GM19099 (cell line): ENCODE measurements around the gene LSM12.

Experiments used
- POLR2A ChIP-seq: IDR thresholded peaks from 3 replicates; pipeline ENCODE4 v1.6.1; 2011; ENCODE audit warnings: low read depth; ENCODE audit not compliant: insufficient read length; ENCODE audit errors: extremely low read depth

The LSM12 gene

DNA sequence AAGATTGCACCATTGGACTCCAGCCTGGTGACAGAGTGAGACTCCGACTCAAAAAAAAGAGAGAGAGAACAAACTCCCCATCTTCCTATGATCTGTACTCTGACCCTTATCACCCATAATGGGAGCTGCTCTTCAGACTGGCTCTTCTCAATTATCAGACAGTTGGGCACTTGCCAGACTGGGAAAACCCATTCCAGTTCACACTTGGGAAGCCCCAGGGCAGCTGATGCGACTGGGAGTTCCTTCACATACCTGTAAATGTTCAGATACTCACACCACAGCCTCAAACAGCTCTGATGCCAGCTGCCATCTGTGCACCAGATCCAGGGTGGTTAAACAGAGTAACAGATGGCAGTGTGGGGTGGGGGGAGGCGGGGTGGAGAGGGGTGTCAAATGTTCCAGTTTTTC is 27.9 kb downstream of the LSM12 start:
- TF ChIP-seq POLR2A = no peak

DNA sequence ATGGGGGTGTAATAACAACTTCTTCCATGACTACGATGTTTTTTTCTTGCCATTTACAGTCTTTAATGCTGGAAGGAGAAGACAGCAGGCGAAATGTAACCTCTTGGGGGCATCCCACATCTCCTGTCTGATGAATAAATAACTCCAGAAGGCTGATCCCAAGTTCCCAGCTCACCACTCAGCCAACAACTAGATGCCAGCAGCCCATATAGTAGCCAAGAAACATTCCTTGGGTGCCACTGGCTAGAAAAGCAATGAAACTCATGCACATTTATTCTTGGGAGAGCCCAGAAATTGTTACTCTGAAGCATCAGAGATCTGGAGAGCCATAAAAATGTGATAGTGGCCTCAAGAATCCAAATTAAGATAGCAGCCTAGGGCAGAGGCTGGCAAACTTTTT is 29.0 kb downstream of the LSM12 start:
- no peak for TF ChIP-seq POLR2A

DNA sequence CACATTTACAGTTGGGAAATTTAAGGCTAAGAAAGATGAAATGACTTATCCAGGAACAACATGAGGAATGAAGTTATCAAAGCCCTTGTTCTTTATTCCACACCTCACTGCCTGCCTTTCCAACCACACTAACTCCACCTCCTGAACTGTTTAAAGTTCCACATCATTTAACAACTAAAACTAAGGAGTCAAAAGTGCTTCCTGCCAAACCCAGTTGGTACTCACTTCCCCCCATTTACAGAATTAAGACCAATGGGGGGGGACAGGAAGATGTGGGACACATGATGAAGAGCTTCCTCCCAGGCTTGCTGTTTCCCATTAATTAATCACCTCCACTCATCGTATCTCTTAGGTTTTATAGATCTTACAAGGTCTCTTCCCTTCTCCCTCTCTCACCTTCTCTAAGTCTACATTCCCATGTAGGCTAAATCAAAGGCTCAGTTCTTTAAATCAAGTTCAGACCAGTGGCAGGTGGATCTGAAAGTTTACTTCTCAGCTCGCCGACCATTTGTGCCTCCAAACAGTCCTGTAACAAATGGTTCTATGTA is 32.5 kb downstream of the LSM12 start:
- TF ChIP-seq POLR2A = no peak

DNA sequence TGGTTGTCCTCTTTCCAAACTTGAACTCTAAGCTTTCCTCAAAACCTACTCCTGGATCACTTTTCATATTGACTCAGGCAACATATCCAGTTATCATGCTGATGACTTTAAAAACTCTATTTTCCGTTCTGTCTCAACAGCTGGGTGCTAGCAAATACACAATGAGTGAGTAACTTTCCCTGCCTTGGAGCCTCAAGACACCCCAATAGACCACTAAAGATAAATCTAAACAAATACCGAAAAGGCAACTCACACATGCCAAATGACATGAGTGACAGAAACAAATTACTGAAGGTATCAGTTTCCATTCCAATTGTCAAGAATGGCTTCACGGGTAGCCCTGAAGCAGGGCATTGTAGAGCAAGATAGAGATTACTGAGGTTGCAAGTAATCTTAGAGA is 36.0 kb downstream of the LSM12 start:
- TF ChIP-seq POLR2A = no peak

DNA sequence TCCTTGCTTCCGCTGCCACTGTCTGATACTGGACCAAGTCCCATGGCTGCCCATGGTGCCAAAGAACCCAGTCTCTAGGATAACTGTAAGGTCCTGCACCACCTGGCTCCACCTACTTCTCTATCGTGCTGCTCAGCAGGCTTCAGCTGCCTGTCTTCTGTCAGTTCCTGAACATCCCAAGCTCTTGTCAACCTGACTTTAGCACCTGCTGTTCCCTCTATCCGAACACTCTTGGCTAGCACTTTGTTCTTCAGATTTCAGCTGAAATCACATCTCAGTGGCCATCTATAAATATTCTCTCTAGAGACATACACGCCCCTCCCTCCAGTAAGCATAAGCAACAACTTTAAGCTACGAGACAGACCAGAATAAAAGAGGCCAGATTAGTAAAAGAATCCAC is 36.7 kb downstream of the LSM12 start:
- no peak for TF ChIP-seq POLR2A

DNA sequence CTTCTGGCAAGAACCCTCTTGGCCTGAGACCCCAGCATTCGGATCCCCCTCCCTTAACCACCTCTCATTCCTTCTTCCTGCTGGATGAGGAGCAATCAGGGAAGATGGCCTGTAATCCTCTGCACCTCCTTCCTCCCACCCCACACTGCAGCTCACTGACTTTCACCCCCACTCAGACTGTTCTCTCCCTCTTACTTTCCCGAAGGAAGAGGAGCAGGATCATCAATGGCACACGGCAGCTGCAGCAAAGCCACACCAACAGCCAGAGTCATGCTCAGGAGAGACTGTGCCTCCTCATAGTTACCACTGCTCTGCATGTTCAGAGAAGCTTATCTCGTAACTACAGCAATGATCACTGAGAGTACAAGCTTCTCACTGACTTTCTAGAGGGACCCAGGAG is 41.6 kb downstream of the LSM12 start:
- TF ChIP-seq POLR2A = no peak

DNA sequence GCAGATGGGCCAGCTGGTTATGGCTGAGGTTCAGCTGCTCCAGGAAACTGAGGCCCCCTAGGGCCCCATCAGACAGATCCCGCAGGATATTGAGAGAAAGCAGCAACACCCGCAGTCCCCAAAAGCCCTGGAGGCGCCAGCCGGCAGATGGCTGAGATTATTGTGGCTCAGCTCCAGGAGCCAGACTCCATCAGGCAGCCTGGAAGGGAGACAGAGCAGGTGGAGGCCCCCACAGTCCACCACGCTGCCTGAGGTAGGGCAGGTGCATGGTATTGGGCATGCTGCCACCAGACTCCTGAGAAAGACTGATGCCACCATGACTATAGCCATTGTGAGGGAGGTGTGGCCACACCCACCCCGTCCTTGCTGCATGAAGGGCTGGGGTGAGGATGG is 42.2 kb downstream of the LSM12 start:
- no peak for TF ChIP-seq POLR2A

DNA sequence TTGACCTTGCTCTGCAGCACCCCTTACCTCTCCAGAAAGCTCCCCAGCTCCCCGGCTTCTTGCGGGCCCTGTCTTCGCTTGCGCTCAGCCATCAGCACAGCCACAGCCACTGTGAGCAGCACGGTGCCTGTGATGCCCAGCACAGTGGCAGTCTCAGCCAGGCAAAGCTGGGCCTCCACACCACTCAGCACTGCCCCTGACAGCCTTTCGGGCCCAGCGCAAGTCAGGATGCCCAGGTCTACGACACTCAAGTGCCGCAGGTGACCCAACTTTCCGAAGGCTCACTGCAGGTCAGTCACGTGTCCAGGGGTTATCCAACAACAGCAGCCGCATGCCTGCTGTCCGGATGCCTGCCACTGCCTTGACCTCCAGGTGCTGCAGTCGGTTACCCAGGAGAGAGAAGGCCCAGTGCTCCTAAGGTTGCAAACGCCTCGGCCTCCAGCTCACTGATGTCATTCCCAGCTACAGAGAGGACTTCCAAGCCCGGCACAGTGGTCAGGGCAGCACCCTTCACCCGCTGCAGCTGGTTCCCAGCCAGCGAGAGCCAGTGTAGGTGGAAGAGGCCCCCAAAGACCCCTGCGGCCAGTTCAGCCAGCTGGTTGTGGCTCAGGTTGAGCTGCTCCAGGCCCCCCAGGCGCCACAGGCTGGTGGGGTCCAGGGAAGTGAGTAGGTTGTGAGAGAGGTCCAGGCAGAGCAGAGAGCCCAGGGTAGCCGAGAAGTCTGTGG is 42.8 kb downstream of the LSM12 start:
- no peak for TF ChIP-seq POLR2A

DNA sequence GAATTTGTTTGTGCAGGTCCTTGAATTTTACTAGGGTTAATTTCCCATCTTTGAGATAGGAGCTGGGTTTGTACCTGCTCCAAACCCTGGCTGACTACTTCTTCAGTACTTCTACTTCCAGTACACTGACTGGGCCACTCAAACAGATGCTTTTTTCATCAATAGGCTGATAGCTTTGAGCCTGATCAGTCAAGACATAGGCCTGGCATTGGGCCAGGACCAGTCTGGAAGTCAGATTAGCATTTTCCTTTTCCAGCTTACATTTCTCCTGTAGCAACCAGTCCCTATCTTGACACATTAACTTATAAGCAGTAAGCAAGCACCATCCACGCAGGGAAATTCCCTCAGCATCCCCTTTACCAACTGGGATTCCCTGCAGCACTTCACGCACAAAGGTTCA is 44.2 kb downstream of the LSM12 start:
- TF ChIP-seq POLR2A = no peak

DNA sequence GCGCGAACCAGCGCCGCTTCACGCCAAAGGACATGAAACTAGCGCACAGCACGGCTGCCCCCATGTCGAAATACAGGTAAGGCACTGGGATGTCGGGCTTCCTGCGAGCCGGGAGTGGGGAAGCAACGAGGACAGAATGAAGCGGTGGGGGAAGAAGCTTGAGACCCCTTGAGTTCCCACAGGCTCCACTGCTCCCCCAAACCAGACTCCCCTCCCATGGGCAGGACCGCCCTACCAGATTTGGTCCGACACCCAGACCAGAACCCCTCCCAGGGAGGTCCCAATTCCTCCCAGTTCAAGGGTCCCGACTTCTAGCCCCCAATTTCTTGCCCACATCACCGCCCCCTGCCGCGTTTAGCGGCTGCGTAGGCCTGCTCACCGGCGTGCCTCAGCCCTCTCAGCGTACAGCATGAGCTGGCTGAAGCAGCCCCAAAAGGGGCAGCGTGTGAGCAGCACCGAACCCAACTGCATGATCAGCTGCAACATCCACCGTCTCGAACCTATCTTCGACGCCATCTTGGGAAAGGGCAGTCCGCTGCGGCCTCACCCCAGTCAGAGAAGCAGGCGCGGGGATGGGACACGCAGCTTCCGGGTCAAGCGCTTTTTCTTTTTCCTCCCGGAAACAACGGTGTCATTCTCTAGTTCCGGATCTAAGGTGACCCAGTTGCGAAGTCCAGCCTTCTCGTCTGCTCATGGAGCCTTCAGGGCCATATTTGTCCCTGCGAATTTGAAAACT is 51.9 kb downstream of the LSM12 start, which contains the start of gene TMEM101:
TMEM101 (minus strand) TSS at position 527 of the 736 bp plus-strand sequence; CDS start at position 516, 11 bp downstream.
- peak; percentile 80 for TF ChIP-seq POLR2A

DNA sequence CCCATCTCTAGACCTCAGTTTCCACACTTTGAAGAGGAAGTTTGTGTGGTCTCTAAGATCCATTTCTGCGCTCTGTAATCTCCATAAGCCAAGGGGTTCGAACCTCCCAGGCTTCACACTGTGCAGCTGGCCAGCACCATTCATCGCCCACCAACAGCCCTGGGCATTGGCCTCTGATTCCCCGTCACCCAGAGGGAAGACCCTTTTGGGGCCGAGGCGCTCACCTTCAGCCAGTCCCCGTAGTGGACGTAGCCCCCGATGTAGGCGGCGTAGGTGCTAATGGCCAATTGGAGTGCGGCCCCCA is 52.4 kb downstream of the LSM12 start:
- TF ChIP-seq POLR2A = no peak

DNA sequence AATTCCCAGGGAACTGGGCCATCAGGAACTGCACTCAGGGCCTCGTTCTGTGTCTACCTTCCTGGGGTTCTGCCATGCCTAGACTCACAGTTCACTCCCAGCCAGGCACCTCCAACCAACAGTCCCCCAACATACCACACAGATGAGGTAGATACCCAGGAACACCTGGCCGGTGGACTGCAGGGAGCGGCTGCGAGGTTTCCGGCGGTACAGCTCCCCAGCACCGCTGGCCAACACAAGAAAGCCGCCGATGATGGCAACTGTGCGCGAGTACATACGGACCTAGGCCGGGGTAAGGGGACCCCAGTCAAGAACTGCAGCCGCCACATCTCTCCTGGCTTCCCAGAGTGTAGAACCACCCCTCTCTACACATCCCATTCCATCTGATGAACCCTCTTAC is 53.6 kb downstream of the LSM12 start:
- TF ChIP-seq POLR2A = no peak

DNA sequence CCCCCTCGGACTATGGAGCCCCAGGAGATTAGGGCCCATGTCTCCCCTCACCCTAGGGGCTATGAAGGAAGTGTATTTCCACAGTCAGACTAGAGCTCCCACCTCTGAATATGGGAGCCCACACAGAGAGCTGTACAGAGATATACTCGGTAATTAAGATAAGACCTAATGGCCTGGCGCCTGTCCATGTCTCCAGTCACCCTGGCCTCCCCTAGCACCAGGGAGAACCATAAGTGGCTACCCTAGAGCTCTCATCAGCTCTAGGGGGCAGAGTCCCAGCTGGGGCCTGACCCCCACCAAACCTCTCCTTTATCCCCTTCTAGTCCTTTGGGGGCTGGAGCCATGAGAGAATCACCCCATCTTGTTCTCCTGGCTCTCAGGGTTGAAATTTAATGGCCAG is 54.1 kb downstream of the LSM12 start:
- no peak for TF ChIP-seq POLR2A

DNA sequence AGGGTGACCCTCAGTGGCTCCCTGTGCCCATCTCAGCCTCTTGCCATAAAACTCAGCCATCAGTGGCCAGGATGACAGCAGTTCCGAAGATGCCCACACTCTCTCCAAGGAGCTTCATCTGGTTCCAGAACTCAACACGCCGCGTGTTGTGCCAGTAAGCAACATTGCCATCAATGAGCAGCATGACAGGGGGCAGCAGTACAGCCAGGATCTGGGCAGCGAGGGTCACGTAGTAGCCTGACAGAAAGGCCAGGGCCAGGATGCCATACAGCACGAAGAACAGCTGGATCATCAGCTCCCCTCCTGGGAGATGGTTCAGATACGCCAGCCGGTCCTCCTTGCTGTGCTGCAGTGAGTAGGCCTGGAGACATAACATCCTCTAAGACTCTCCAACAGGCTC is 54.6 kb downstream of the LSM12 start:
- TF ChIP-seq POLR2A = no peak

DNA sequence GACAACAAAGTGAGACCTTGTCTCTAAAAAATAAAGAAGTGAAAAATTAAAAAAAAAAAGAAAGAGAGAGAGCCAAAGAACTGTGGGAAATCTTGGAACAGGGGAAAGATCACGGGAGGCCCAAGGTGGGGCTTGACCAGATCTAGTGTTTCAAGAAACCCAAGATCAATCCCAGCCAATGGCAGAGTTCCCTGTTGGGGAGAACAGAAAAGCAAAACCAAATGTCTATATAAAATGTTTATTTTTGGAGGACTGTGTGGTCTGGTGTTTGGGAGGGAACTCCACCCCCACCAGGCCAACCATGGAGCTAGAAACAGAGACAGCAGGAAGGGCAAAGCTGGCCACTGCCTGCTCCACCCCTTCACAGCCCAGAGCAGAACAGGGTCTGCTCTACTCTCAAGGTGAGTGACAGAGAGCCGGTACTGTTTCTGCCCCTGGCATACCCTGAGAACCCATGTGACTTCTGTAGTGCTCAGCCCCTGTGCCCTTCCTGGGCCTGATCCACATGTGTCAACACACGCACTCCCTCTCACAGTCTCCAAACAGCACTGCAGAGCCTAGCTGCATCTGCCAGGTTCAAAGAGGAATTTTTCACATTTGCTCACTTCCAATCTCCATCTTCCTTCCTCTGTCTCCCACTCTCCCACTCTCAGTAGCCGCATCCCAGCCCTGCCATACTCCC is 55.4 kb downstream of the LSM12 start:
- no peak for TF ChIP-seq POLR2A
